ENCODE measurements around the gene EPB41L2. TPM values are rescaled to one million over a fixed set of nuclear protein-coding genes. Genes with fewer than 3 reads are reported as not detected.

Gene EPB41L2
- total RNA-seq, 1 experiment from 2014 or later, result 91.7 TPM

DNA sequence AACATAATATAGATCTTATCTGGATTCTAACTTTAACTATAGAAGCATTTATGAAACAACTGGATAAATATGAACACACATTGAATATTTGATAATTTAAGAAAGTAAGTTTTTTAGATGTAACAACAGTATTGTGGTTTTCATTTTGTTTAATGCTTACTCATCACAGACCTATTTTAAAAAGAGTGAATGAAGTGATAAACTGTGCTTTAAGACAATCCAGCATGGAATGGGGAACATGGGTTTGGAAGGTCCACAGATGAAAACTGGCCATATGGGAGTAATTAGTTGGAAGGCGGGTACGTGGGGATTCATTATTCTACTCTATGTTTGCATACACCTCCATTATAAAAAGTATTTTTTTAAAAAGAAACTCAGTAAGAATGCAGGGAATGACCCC lies 21.2 kb downstream of the EPB41L2 start:
- intact Hi-C loops (cut with micrococcal nuclease; ENCODE audit: unreplicated experiment), result no loop called here

DNA sequence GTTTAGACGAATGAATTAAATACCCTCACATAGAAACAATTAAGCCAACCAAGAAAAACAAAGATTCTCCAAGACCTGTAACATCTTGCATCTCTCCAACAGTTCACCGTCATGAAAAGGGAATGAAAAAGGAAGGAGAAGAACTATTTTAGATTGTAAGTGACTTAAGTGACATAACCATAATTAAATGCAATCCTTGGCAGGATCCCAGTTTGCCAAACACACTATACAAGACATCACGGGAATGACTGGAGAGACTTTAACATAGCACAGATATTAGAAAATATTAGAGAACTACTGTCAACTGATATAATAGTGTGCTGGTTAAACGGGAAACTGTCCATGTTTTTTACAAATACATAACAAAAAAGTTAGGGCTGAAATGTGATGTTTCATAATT lies 22.2 kb downstream of the EPB41L2 start:
- H3K36me3 ChIP-seq (ENCODE audit: control insufficient read depth, insufficient read depth, low read length), result no peaks in the 10 kb centered on the region
- POLR2A ChIA-PET, result no interaction called here
- no peak overlapping the region for H3K4me3 ChIP-seq (ENCODE audit: low read depth, low read length)
- H3K9me3 Mint-ChIP-seq (ENCODE audit: unreplicated experiment), result no peaks in the 10 kb centered on the region
- no peak overlapping the region for H3K4me3 Mint-ChIP-seq (ENCODE audit: unreplicated experiment)
- peaks cover 10% of the 10 kb centered on the region; the same call in 1 of the 2 replicates for H3K4me1 ChIP-seq
- no peak overlapping the region for H3K27ac Mint-ChIP-seq (ENCODE audit: unreplicated experiment)
- no peak for DNase-seq
- BruUV-seq (replicated peaks), result no TSS peak
- no peaks in the 10 kb centered on the region for H3K36me3 Mint-ChIP-seq (ENCODE audit: insufficient read depth, unreplicated experiment)
- H3K9me3 ChIP-seq, result no peaks in the 10 kb centered on the region
- H3K4me1 Mint-ChIP-seq (ENCODE audit: low read depth, unreplicated experiment), result peaks cover 12% of the 10 kb centered on the region
- intact Hi-C loops (cut with micrococcal nuclease; ENCODE audit: unreplicated experiment), result no loop called here
- CTCF ChIA-PET, result no interaction called here
- H3K27me3 ChIP-seq (replicated peaks; ENCODE audit: control insufficient read depth, insufficient read depth, low read length), result no peaks in the 10 kb centered on the region
- no peaks in the 10 kb centered on the region for H3K27me3 Mint-ChIP-seq (ENCODE audit: insufficient read depth, unreplicated experiment)
- TF ChIP-seq, protein P1, sequence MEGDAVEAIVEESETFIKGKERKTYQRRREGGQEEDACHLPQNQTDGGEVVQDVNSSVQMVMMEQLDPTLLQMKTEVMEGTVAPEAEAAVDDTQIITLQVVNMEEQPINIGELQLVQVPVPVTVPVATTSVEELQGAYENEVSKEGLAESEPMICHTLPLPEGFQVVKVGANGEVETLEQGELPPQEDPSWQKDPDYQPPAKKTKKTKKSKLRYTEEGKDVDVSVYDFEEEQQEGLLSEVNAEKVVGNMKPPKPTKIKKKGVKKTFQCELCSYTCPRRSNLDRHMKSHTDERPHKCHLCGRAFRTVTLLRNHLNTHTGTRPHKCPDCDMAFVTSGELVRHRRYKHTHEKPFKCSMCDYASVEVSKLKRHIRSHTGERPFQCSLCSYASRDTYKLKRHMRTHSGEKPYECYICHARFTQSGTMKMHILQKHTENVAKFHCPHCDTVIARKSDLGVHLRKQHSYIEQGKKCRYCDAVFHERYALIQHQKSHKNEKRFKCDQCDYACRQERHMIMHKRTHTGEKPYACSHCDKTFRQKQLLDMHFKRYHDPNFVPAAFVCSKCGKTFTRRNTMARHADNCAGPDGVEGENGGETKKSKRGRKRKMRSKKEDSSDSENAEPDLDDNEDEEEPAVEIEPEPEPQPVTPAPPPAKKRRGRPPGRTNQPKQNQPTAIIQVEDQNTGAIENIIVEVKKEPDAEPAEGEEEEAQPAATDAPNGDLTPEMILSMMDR (IDR thresholded peaks at IDR 0.05; ENCODE audit: insufficient read depth in 1 of 2, low read depth in 1 of 2, low read length in 1 of 2, severe bottlenecking in 1 of 2, unreplicated experiment in 1 of 2), result no peak

More for the DNA sequence above, 21.2 kb downstream of the EPB41L2 start:
- no peaks in the 10 kb centered on the region for H3K36me3 Mint-ChIP-seq (ENCODE audit: insufficient read depth, unreplicated experiment)
- no peaks in the 10 kb centered on the region for H3K9me3 Mint-ChIP-seq (ENCODE audit: unreplicated experiment)
- H3K4me1 ChIP-seq, result 0 out of 2 replicates have a peak, but pooled peaks cover 6% of the 10 kb centered on the region
- H3K4me3 ChIP-seq (ENCODE audit: low read depth, low read length), result no peak overlapping the region
- no peaks in the 10 kb centered on the region for H3K9me3 ChIP-seq
- ChIA-PET POLR2A (no interaction called here), CTCF (no interaction called here)
- no peaks in the 10 kb centered on the region for H3K27me3 ChIP-seq (replicated peaks; ENCODE audit: control insufficient read depth, insufficient read depth, low read length)
- H3K27ac Mint-ChIP-seq (ENCODE audit: unreplicated experiment), result no peak overlapping the region
- no TSS peak for BruUV-seq (replicated peaks)
- DNase-seq, result no peak
- H3K27me3 Mint-ChIP-seq (ENCODE audit: insufficient read depth, unreplicated experiment), result no peaks in the 10 kb centered on the region
- TF ChIP-seq, protein P1 (IDR thresholded peaks at IDR 0.05; ENCODE audit: insufficient read depth in 1 of 2, low read depth in 1 of 2, low read length in 1 of 2, severe bottlenecking in 1 of 2, unreplicated experiment in 1 of 2), result no peak
- no peak overlapping the region for H3K4me3 Mint-ChIP-seq (ENCODE audit: unreplicated experiment)
- no peaks in the 10 kb centered on the region for H3K36me3 ChIP-seq (ENCODE audit: control insufficient read depth, insufficient read depth, low read length)
- peaks cover 5% of the 10 kb centered on the region for H3K4me1 Mint-ChIP-seq (ENCODE audit: low read depth, unreplicated experiment)

DNA sequence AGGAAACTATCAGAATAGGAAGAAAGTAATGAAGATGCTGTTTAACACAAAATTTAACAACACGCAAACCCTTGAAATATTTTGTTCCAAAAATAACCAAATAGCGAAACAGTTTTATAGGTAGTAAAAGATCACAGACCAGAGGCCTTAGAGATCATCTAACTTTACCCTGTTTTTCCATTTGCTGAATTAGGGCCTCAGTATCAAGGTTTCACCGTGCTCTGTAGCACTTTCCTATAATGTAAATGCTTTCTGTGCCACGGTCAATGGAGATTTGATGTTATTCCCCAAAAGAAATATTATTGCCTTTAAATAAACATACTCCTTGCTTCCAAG lies 23.7 kb downstream of the EPB41L2 start:
- CTCF ChIA-PET, result no interaction called here

More for the DNA sequence above, 23.7 kb downstream of the EPB41L2 start:
- Mint-ChIP-seq H3K4me1 (ENCODE audit: low read depth, unreplicated experiment) (peaks cover 22% of the 10 kb centered on the region), H3K9me3 (ENCODE audit: unreplicated experiment) (no peaks in the 10 kb centered on the region), H3K27ac (ENCODE audit: unreplicated experiment) (no peak overlapping the region), H3K4me3 (ENCODE audit: unreplicated experiment) (no peak overlapping the region), H3K36me3 (ENCODE audit: insufficient read depth, unreplicated experiment) (no peaks in the 10 kb centered on the region), H3K27me3 (ENCODE audit: insufficient read depth, unreplicated experiment) (no peaks in the 10 kb centered on the region)
- intact Hi-C loops (cut with micrococcal nuclease; ENCODE audit: unreplicated experiment), result no loop called here
- Histone ChIP-seq H3K4me3 (ENCODE audit: low read depth, low read length) (no peak overlapping the region), H3K27me3 (replicated peaks; ENCODE audit: control insufficient read depth, insufficient read depth, low read length) (no peaks in the 10 kb centered on the region), H3K9me3 (no peaks in the 10 kb centered on the region), H3K4me1 (peaks cover 19% of the 10 kb centered on the region; the same call in 1 of the 2 replicates), H3K36me3 (ENCODE audit: control insufficient read depth, insufficient read depth, low read length) (no peaks in the 10 kb centered on the region)
- no peak for DNase-seq
- TF ChIP-seq, protein P1 (IDR thresholded peaks at IDR 0.05; ENCODE audit: insufficient read depth in 1 of 2, low read depth in 1 of 2, low read length in 1 of 2, severe bottlenecking in 1 of 2, unreplicated experiment in 1 of 2), result no peak
- no TSS peak for BruUV-seq (replicated peaks)
- POLR2A ChIA-PET, result no interaction called here

All from Caco-2 (cell line).